Measurements from ENCODE around the gene EYA2. TPM values are rescaled to one million over a fixed set of nuclear protein-coding genes. Genes with fewer than 3 reads are reported as not detected.
A peak's percentile ranks its signal among the peaks of the same experiment; 100 is the strongest.
"Not testable (repeated sequence)": the region's sequence is repeated elsewhere in the genome, so short reads cannot be mapped to it uniquely, and the experiment has no call there.

The EYA2 gene
- total RNA-seq, 1 donor = 1.6 TPM

DNA sequence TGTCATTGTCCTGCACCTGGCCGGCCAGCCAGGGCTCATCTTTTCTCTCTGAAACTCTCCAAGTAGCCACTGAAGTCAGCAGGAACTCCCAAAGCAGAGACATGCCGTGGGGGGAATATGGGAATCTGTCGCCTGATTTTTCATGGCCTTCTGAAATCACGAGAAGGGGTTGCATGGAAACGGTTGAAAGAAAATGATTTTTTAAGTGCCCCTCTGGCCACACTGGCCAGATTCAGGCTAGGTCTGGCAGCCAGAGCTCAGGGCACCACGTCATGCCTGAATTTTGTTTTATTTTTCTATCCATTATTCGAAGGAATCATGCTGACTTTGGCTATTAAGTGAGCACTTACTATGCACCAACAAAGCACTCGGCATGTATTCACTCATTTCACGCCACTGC is 65.2 kb downstream of the EYA2 start:
- H3K4me3 ChIP-seq (ENCODE audit: low read depth, low read length) = no peak overlapping the region
- no peak for DNase-seq (ENCODE audit: low read depth)
- no peak for TF ChIP-seq CTCF (IDR thresholded peaks at IDR 0.05; ENCODE audit: insufficient read depth, low read length)

DNA sequence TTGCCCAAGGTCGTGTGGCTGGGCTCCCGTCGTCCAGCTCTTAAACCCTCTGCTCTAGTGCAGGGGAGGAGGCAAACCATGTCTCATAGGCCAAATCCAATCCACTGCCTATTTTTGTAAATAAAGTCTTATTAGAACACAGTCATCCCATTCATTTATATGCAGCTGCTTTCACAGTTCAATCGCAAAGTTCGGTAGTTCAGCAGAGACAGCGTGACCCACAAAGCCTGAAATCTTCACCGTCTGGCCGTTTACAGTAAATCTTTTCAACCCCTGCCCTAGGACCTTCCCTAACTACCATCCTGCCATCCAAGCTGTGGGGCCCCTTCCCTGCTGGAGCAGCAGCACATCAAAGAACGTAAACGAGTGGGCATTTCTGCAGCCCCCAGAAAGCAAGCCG is 65.9 kb downstream of the EYA2 start:
- no peak overlapping the region for H3K4me3 ChIP-seq (ENCODE audit: low read depth, low read length)
- no peak for TF ChIP-seq CTCF (IDR thresholded peaks at IDR 0.05; ENCODE audit: insufficient read depth, low read length)
- DNase-seq (ENCODE audit: low read depth) = no peak

DNA sequence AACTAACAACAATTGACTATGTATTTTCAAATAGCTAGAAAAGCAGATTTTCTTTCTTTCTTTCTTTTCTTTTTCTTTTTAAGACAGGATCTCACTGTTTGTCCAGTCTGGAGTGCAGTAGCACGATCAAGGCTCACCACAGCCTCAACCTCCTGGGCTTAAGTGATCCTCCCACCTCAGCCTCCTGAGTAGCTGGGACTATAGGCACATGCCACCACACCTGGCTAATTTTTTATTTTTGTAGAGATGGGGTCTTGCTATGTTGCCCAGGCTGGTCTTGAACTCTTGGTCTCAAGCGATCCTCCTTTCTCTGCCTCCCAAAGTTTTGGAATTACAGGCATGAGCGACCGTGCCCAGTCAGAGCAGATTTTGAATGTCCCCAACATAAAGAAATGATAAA is 67.3 kb downstream of the EYA2 start:
- DNase-seq (ENCODE audit: low read depth); H3K4me3 ChIP-seq (ENCODE audit: low read depth, low read length): not testable (repeated sequence)

DNA sequence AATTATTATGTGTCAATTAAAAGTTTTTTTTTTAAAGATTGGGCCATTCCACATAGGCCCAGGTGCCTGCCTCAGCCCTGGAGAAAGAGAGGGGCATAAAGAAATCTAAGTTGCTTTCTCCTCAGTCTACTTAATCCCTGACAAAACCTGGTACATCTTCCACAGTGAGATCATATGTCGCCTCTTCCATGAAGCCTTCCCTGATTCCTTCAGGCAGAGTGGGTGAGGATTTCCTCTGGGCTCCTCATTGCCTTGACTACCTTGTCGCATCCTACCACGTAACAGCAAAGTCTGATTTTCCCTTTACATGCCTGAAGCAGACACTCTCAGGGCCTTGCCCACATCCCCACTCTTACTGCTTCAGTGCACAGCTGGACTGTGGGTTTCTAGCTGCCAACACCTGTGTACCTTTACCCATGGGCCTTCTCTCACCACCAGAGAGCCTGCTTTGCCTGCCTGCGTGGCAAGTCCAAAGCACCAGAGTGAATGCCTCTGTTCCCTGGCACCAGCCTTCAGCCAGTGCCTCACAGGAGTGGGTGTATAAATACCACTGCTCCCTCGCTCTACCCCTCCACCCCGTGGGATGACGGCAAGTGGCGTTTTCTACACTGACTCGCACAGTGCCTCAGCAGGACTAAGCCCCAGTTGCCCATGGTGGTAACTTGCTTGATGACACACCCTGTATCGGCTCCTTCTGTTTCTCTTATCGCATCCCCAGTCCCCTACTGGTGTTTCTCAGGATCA is 68.0 kb downstream of the EYA2 start:
- no peak overlapping the region for H3K4me3 ChIP-seq (ENCODE audit: low read depth, low read length)
- no peak for TF ChIP-seq CTCF (IDR thresholded peaks at IDR 0.05; ENCODE audit: insufficient read depth, low read length)
- DNase-seq (ENCODE audit: low read depth) = no peak

- H3K4me3 ChIP-seq (ENCODE audit: low read depth, low read length) = no peak overlapping the region
- no peak for TF ChIP-seq CTCF (IDR thresholded peaks at IDR 0.05; ENCODE audit: insufficient read depth, low read length)
- no peak for DNase-seq (ENCODE audit: low read depth)
Measured at GRCh38 chr20:46963196-46963529, 68.5 kb downstream of the EYA2 start.

DNA sequence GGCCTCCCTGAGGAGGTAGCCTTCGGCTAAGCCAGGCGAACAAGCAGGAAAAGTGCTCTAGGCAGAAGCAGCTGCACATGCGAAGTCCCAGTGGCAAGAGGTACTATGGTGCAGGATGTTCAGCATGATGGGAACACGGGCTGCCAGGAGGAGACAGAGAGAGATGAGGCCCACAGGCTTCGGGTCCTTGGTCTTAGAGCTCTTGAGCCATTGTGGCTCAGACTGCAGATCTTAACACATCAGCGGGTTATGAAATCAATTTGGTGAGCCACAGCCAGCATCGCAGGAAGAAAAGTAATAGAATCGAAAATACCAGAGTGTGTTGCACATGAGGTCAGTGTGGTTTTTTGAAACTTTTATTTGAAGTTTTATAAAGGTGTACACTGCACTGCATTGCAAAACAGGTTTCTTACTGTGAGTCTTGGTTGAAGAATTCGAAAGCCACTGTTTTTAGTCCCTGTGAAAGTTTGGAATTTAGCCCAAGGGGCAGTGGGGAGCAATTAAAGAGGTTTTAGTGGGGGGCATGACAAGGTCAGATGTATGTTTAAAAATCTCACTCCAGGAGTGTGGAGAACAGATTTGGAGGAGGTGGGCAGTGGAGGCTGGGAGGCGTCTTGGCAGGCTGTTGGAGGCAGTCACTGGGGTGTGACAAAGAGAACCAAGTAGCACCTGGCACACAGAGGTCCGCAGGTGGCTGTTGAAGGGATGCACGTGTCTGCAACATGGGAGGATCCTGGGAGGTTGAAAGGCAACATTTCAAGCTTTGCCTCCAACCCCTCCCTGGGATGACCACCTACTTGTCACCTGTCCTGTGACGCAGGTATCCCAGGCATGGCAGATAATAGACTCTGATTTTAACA is 69.3 kb downstream of the EYA2 start:
- TF ChIP-seq CTCF (IDR thresholded peaks at IDR 0.05; ENCODE audit: insufficient read depth, low read length) = no peak
- H3K4me3 ChIP-seq (ENCODE audit: low read depth, low read length) = no peak overlapping the region
- DNase-seq (ENCODE audit: low read depth) = peak; percentile 38

DNA sequence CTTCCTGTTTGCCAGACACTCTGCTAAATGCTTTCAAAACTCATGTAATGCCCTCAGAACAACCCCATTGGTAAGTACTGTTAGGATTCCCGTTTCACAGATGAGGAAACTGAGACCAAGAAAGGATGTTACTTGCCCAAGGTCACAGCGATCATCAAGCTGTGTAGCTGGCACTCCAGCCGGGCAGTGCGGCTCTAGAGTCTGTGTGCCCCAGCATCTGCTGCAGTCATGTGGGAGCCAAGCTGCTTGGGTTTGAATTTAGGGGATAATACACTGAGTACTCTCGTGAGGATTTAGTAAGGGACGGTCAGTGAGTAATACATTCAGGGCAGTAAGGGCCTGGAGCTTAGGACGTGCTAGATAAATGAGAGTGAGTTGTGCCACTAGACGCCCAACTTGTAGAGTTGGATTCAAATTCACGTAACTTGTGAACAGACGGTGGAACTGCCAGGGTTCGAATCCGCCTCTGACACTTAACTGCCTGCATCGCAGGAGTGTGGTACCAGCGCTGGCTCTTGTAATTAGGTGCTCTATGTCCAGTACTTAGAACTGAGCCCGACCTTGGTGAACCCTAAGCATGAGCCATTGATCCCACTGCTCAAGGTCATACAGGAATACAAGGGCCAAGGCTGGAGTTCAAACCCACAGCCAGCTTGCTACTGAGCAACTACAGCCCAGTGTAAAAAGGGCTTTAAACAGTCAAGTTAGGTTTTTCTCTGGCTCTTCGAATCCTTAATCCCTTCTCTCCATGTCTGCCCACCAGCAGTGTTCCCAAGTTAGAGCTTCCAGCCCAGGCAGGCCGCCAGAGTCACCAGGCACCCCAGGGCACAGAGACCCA is 70.2 kb downstream of the EYA2 start:
- DNase-seq (ENCODE audit: low read depth) = no peak
- H3K4me3 ChIP-seq (ENCODE audit: low read depth, low read length) = no peak overlapping the region
- no peak for TF ChIP-seq CTCF (IDR thresholded peaks at IDR 0.05; ENCODE audit: insufficient read depth, low read length)

Data from fibroblast of the aortic adventitia (primary cell).